ENCODE measurements around the gene SH3BP2.

DNA sequence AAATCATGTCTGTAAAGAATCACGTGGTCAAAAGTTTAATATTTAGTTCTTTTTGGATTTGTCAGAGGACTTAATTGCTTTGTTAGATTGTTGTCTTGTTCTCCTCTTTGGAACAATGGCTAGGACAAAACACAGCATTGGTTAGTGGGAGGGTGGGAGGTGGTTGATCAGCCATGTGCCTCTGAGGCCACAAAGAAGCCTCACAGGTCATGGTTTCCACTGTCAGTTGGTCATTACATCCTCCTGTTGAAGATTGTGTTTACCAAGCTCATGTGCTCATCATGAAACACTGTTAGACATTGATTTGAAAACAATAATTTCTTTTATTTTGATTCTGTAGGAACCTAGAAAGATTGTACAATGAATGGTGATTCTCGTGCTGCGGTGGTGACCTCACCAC, 82.7 kb downstream of the SH3BP2 start:
- no peak for TF ChIP-seq POLR2A (IDR thresholded peaks at IDR 0.05; ENCODE audit: low read depth, low read length)
- no peak for TF ChIP-seq TAF1 (IDR thresholded peaks at IDR 0.05; ENCODE audit: borderline replicate concordance, low read depth, low read length)
